Skeletal muscle satellite cell (primary cell): ENCODE data around the gene FGR.
A peak's percentile ranks its signal among the peaks of the same experiment; 100 is the strongest.

Experiments
- H3K27me3 ChIP-seq: 2 replicates; pipeline ENCODE4 v1.7.0; 2013; ENCODE audit warnings: low read length; ENCODE audit not compliant: control insufficient read depth, insufficient read depth
- H3K36me3 ChIP-seq: 2 replicates; pipeline ENCODE4 v1.7.0; 2013; ENCODE audit warnings: mild to moderate bottlenecking, control low read depth, low read length; ENCODE audit not compliant: insufficient read depth
- H3K4me1 ChIP-seq: 2 replicates; pipeline ENCODE4 v1.7.0; 2013; ENCODE audit warnings: low read length; ENCODE audit not compliant: control insufficient read depth, insufficient read depth
- H3K4me2 ChIP-seq: 2 replicates; pipeline ENCODE4 v1.7.0; 2013; ENCODE audit warnings: mild to moderate bottlenecking, low read length
- H3K4me3 ChIP-seq: 2 replicates; pipeline ENCODE4 v1.7.0; 2013; ENCODE audit warnings: low read length
- H3K9ac ChIP-seq: 2 replicates; pipeline ENCODE4 v1.7.0; 2013; ENCODE audit warnings: mild to moderate bottlenecking, low read depth, low read length, moderate library complexity
- H3K9me3 ChIP-seq: replicated peaks from 2 replicates; pipeline ENCODE4 v1.7.0; 2013; ENCODE audit warnings: mild to moderate bottlenecking, control low read depth, low read length

Gene FGR

DNA sequence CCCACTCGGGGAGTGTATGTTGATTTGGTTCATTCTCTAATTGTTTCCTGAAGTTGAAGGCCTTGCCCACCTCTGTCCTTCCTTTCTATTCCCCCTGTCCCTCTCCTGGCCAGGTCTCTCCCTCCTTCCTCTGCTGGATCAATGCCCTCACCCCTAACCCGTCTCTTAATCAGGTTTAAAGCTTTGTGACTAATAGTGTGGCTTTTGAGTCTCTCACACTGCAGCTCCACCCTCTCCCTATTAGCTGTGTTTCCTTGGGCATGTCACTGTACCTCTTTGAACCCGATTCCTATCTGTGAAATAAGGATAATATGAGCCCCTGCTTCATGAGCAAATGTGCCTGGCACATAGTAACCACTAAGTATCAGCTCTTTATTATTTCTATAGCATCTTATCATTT, 51.5 kb downstream of the FGR start:
- H3K27me3 ChIP-seq, result no peaks in the 10 kb centered on the region
- H3K4me2 ChIP-seq, result no peak overlapping the region
- no peak overlapping the region for H3K4me3 ChIP-seq
- peaks cover 26% of the 10 kb centered on the region for H3K4me1 ChIP-seq
- peaks cover 10% of the 10 kb centered on the region for H3K36me3 ChIP-seq
- no peaks in the 10 kb centered on the region for H3K9me3 ChIP-seq
- H3K9ac ChIP-seq, result no peak overlapping the region

DNA sequence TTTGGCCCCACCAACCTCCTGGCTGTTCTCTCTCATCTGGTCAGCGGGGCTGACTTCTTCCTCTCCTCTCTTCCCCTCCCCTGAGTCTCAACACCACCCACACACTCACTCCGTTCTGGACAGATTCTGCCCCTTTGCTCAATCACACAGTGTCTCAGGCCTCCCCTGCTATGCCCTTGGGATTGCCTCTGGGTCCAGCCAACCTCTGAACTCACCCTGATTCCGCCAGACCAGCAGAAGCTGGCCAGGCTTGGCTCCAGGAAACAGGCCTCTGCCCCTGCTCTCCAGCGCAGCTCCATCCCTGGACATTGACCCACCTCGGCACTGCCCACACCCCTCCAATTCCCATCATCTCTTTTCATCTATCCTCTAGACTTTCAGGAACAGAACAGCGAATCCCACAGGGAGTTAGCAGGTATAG, 53.2 kb downstream of the FGR start:
- H3K4me1 ChIP-seq, result peaks cover 32% of the 10 kb centered on the region
- peaks cover 8% of the 10 kb centered on the region for H3K36me3 ChIP-seq
- H3K9ac ChIP-seq, result peak overlapping the region; percentile 34
- H3K27me3 ChIP-seq, result no peaks in the 10 kb centered on the region
- H3K9me3 ChIP-seq, result no peaks in the 10 kb centered on the region
- peak overlapping the region; percentile 34 for H3K4me2 ChIP-seq
- no peak overlapping the region for H3K4me3 ChIP-seq

DNA sequence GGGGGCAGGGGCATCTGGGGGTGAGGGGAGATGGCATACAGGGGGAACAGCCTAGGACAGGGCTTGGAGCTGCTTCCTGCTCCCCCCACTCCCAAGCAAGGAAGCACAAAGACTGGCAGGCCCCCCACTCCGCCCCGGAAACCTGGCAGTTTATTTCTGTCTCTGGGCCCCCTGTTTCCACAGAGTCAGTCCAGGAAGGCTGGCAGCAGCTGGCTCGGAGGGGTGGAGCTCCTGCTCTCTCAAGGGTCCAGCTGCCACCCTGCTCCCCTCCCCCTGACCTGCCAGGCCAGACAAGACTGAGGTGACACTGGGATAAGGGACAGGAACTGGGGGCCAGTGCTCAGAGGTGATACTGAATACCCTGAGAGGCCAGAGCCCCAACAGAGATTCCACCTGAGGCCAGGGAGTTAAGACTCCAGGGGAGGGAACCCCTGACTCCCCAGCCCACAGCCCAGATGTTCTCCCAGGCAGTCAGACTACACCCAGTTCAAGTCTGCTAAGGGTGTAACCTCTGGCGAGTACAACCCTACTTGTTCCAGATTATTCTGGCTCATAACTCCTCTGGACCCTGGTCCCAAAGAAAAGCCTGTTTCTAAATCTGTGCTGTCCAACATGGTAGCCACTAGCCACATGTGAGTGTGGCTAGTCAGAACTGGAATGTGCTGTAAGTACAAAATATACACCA, 57.3 kb downstream of the FGR start:
- Histone ChIP-seq H3K4me3 (no peak overlapping the region), H3K9me3 (no peaks in the 10 kb centered on the region), H3K36me3 (peaks cover 5% of the 10 kb centered on the region), H3K27me3 (no peaks in the 10 kb centered on the region), H3K4me2 (no peak overlapping the region), H3K9ac (no peak overlapping the region), H3K4me1 (peaks cover 62% of the 10 kb centered on the region)

DNA sequence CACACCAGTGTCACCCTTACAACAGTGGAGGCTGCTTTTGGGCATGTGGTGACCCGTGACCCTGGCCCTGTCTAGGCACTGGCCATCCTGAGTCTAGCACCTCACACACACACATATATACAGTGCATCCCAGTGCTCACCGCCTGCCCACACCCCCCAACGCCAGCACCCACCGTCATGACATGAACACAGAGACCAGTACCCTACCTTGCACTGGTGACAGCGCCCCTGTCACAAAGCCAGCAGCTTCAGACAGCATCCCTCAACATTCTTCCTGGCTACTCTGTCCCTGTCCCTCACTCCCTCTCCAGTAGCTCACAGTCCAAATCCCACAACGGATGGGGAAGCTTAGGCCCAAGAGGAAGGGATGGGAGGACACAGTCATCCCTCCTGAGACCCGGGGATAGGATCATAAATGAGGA, 58.2 kb downstream of the FGR start:
- Histone ChIP-seq H3K9me3 (no peaks in the 10 kb centered on the region), H3K36me3 (no peaks in the 10 kb centered on the region), H3K9ac (peak overlapping the region; percentile 5), H3K27me3 (no peaks in the 10 kb centered on the region), H3K4me3 (no peak overlapping the region), H3K4me2 (peak overlapping the region; percentile 80), H3K4me1 (peaks cover 62% of the 10 kb centered on the region)

DNA sequence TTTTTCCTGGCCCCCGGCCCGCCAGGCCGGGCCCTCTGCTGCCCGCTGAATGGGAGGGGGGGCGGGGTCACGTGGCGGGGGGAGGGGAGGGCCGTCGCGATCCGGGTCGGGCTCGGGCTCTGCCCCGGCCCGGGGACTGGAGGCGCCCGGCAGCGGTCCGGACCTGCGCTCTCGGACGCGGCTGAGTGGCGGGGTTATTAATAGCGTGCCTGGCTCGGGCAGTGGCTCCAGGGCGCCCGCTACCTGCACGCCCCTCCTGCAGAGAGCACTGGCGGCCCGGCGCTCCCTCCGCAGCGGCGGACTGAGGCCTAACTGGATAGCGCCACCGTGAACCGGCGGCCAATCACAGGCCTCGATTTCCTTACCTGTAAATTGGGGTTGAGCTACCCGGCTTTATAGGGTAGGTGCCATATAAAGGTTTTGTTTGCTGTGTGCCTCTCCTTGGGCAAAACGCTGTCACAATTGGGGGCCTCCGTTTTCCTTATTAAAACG, 59.1 kb downstream of the FGR start:
- Histone ChIP-seq H3K27me3 (no peaks in the 10 kb centered on the region), H3K4me2 (peak overlapping the region; percentile 80), H3K9ac (peak overlapping the region; percentile 65), H3K4me3 (peak overlapping the region; percentile 61), H3K4me1 (peaks cover 63% of the 10 kb centered on the region), H3K9me3 (no peaks in the 10 kb centered on the region), H3K36me3 (no peaks in the 10 kb centered on the region)

DNA sequence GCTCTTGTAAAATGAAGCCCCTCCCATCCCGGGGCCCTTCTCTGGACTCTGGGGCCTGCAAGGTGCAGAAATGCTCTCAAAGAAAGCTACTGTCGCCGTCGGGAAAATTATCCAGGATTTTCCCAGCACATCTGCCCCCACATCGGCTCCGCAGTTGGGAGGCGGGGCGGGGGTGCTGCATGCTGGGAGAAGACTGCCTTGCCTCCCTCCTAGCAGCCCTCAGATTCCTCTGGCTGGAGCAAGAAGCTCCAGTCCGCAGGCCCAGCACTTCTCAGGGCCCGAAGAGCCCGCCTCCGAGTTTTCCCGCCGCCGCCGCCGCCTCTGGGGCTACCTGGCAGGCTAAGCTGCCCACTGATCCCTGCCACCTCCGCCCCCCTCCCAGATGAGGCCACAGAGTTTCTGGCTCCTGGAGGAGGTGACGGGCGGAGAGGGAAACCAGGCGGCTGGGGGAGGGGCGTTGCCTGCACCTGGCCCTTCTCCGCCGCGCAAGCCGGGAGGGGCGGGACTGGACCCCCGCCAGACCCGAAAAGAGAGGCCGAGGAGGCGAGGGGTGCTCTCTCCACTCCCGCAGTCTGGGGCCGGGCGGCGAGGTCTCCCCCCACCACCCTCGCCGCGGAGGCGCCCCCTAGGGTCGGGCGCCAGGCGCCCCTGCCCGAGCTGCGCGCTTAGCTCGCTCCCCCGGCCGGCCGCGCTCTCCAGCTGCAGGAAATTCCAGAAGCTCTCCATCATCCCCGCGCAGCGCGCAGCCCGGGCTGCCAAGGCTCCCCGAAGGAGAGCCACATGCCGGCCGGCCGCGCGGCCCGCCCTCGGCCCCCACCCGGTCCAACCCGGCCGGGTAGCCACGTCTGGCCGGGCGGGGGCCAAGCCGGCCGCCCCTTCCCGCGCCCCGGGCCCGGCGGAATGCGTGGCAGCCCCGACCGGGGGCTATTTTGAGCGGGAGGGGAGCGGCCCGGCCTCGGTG, 59.8 kb downstream of the FGR start:
- H3K4me2 ChIP-seq, result peak overlapping the region; percentile 80
- peak overlapping the region; percentile 65 for H3K9ac ChIP-seq
- H3K4me3 ChIP-seq, result peak overlapping the region; percentile 52
- peaks cover 63% of the 10 kb centered on the region for H3K4me1 ChIP-seq
- H3K36me3 ChIP-seq, result no peaks in the 10 kb centered on the region
- no peaks in the 10 kb centered on the region for H3K9me3 ChIP-seq
- H3K27me3 ChIP-seq, result no peaks in the 10 kb centered on the region

DNA sequence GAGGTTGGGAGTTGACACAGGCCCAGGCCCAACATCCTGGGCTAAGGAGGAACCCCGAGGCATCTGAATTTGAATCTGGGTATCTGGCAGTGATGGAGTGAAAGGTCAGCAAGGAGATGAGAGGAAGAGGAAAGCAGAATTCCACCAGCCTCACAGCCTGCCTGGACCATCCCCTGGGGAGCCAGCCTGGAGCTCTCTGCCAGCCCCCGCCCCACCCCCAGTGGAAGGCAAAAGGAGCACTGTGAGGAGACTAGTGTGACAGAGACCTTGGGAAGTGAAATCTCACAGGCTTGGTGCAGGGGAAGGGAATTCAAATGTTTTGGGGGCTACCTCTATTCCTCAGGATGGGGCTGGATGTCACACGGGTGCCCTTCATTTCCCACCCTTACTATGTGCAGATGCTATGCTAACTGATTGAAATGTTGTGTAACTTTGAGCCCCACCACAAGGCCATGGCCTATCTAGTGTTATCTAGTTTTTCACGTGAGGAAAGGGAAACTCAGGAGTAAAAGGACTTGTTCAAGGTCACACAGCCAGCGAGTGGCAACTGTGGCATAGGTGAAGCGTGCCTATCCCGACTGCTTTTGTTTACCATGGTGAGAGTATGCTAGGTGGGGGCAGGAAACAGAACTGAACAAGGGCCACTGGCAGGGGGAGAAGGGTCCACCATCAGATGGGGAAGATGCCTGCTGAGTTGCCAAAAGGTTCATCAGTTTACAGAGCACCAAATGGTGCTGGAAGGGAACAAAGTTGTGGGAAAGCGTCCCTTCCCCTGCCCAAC, 60.8 kb downstream of the FGR start:
- Histone ChIP-seq H3K9me3 (no peaks in the 10 kb centered on the region), H3K4me2 (no peak overlapping the region), H3K9ac (no peak overlapping the region), H3K4me3 (no peak overlapping the region), H3K36me3 (no peaks in the 10 kb centered on the region), H3K4me1 (peaks cover 70% of the 10 kb centered on the region), H3K27me3 (no peaks in the 10 kb centered on the region)

DNA sequence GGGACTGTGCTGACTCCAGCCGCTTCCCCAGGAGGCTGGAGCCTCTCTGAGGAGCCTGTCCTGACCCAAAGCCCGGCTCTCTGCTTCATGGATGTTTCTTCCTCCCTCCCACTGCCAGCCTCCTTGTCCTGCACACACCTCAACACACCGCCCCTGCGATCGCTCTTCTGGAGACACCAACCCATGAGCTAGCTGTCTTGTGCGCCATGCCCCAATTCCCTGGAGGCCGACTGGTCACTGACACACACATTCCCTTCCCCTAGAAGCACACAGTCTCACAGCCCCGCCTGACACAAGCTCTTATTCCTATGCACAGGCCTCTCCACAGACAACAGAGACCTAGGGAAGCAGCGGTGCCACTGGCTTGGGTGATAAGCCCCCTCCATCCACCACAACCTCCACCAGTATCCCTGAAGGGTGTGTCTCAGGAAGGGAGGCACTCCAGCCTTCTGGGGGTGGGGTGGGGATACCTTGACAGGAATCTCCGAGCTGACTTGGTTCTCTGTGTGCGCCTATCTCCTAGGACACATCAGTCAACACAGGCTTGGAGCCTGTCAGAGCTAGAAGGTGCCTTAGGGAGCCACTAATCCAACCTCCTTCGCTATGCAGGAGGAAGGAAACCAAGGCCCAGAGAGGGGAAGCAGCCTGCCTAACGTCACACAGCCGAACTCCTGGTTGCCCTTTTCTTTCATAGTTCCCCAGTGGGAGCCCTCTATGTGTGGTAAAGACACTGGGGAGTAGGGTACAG, 62.1 kb downstream of the FGR start:
- no peaks in the 10 kb centered on the region for H3K36me3 ChIP-seq

DNA sequence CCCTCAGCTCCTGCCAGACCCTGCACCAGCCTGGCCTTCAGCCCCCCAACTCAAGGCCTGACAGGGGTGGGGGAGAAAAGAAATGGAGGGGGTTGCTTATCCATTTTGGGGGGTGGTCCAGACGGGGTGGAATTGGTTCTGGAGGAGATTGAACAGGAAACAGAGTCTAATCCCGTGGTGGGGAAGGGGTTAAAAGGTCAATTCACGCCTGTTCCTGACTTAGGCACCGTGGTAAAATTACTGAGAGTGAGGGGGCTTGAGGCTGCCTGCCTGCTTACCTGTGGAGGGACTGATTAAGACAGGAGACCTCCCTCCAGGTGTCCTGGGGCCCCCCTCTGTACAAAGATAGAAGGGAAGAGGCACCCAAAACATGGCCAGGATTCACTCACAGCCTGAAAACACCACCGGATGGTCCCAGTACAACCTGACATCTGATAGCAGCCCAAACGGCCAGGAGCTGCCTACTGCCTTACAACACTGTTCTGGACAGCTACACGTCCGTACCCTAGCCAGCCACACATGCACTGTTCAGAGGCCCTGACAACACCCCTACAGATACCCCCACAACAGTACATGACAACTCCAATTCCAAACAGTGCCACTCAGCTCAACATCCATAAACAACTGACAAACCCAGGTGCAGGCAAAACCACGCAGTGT, 62.8 kb downstream of the FGR start:
- H3K9me3 ChIP-seq, result no peaks in the 10 kb centered on the region
- H3K36me3 ChIP-seq, result no peaks in the 10 kb centered on the region
- H3K27me3 ChIP-seq, result no peaks in the 10 kb centered on the region
- no peak overlapping the region for H3K9ac ChIP-seq
- H3K4me2 ChIP-seq, result peak overlapping the region; percentile 36
- peaks cover 84% of the 10 kb centered on the region for H3K4me1 ChIP-seq
- H3K4me3 ChIP-seq, result peak overlapping the region; percentile 9

More for the DNA sequence above, 62.1 kb downstream of the FGR start:
- Histone ChIP-seq H3K9me3 (no peaks in the 10 kb centered on the region), H3K4me2 (peak overlapping the region; percentile 36), H3K4me3 (peak overlapping the region; percentile 9), H3K27me3 (no peaks in the 10 kb centered on the region), H3K9ac (no peak overlapping the region), H3K4me1 (peaks cover 82% of the 10 kb centered on the region)

DNA sequence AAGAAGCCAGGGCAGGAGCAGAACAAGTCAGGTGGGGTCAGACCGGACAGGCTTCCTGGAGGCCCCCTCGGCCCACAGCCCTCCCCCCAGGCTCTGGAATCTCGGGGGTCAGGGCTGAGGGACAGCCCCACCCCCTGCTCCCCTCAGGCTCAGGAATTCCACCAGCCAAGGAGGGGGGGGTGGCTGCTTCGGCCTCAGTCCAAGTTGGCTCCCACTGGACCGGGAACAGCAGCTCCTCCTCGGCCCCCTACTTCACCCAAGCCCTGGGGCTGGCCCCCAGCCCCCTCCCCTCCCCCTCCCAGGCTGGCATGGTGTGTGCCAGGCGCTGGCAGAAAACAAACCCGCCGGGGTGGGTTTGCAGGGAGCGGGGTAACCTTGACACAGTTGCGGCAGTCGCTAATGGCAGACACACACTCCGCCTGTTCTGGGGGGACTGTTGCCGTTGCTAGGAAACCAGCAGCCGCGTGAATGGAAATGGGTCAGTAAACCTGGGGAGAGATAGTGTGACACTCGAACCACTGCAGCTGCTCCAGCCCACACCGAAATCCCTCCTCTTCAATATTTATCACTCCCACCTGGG, 63.5 kb downstream of the FGR start:
- Histone ChIP-seq H3K4me2 (no peak overlapping the region), H3K4me3 (no peak overlapping the region), H3K9me3 (no peaks in the 10 kb centered on the region), H3K9ac (no peak overlapping the region), H3K27me3 (no peaks in the 10 kb centered on the region), H3K4me1 (peaks cover 84% of the 10 kb centered on the region), H3K36me3 (no peaks in the 10 kb centered on the region)
